GM18951 (cell line): ENCODE results near the gene TMEM178A.

Experiments
- POLR2A ChIP-seq: IDR thresholded peaks from 4 replicates; pipeline ENCODE4 v1.6.1; 2011; ENCODE audit warnings: mild to moderate bottlenecking; ENCODE audit not compliant: insufficient read length, insufficient read depth; ENCODE audit errors: extremely low read depth
- in situ Hi-C: fragments of 300-500 bp; cut with MboI; formaldehyde crosslinking; loops from one replicate; pipeline ENCODE4 v1.12.0; 2022; ENCODE audit warnings: low sequenced_read_pairs, mixed read lengths, inconsistent platforms; ENCODE audit not compliant: unreplicated experiment

Gene TMEM178A

DNA sequence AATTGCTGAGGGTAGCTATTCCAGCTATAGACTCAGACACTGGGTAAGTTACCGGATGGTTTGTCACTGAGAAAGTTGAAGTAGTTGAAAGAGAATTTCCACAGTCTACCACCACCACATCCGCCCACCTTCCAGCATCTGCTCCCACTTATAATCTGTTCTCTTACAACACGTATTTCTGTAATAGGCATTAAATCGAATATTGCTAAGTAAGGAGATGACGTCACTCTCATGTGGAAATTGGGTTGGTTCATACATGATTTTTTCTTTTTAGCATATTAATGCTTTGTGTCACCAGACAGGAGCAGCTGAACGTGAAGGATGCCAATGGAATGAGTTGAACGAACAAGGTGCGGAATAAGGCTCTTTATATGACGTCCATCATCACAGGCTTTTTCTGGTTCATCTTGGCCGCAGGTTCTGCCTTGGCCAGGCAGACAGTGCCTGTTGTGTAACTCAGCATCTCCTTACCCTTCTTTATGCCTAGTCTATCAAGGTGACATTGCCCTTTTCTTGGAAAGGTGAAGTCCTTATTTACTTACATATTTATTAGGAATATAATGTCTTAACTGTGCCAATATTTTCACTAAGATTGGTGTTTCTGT lies 67.5 kb downstream of the TMEM178A start:
- no peak for TF ChIP-seq POLR2A
- in situ Hi-C loops, result no loop called here

DNA sequence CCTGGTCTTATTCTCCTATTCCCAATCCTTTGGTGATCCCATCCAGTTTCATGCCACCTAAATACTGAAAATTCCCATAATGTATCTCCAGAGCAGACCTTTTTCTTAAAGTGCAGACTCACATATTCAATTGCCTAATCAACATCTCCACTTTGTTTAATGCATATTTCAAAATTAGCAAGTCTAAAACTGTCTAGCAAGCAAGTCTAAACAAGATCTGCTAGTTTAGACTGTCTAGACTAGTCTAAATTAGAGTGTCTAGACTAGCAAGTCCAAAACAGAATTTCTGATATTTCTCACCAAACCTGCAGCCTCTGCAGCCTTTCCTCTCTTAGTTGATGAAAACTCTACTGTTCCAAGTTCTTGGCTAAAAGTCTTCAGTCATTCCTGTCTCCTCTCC lies 68.7 kb downstream of the TMEM178A start:
- in situ Hi-C loops, result no loop called here

DNA sequence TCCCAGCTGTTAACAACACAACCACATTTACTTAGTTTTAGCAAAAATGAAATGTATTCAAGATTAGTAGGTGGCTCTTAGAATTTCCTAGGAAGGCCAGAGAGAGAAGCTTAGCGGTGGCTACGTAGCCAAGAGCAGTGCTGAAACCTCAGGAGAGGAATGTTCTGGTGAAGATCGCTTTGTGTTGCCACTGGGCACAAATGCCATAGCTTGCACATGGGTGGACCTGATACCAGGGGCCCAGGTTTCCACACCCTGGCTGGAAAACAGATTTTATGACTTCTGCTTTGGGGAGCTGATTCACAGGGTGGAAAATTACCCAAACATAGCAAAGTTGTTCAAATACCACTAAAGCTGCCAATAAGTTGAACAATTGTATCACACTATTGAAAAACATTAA lies 69.9 kb downstream of the TMEM178A start:
- in situ Hi-C loops, result no loop called here
- TF ChIP-seq POLR2A, result no peak

More for the DNA sequence above, 68.7 kb downstream of the TMEM178A start:
- no peak for TF ChIP-seq POLR2A

DNA sequence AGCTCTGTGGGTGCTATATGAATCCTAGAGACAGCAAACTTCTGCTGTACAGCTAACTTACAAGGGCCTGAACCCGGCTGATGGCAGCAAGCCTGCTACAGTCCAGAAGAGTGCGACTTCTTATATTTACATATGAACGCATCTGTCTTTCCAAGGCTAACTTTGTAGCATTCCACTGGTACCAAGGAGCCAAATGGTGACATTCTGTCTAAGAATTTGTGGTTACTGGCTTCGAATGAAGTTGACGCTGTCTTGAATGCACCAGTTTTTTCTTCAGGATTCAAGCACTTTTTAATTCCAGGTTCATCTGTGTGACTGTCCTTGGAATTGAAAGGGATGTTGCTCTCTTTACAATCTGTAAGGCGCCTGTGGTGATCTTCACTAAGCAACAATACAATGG lies 70.9 kb downstream of the TMEM178A start:
- no peak for TF ChIP-seq POLR2A
- in situ Hi-C loops, result no loop called here

DNA sequence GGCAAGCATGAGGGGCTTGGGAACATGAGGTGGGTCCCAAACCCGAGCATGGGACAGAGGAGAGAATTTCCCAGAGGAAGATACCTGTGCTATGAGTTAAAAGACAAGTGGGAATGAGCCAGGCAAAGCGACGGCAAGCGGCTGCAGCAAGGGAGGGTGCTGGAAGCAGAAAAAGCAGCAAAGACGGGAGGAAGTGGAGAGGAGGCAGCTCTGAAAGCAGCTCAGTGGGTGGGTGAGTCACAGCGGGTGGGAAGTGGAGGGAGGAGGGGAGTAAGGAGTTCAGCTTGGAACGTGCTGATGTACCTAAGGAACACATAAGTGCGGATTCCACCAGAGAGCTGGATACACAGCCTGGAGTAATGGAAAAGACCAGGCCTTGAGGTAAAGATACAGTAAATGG lies 71.9 kb downstream of the TMEM178A start:
- no peak for TF ChIP-seq POLR2A
- in situ Hi-C loops, result no loop called here

DNA sequence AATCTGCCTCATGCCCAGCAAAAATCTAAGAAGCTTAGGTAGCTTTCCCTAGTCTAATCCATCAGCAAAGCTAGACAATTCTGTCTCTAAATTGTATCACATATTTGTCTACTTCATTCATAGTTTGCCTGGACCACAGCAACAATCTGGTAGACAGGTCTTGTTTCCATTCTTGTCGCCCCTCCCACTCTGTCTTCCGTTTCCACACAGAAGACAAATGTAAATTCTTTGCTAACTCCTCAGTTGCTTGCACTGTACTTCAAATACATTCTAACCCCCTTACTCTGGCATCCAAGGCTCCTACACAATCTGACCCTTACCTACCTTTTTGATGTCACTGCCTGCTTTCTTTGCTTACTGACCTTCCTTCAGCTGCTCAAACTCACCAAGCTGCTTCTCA lies 73.2 kb downstream of the TMEM178A start:
- TF ChIP-seq POLR2A, result no peak
- in situ Hi-C loops, result no loop called here

DNA sequence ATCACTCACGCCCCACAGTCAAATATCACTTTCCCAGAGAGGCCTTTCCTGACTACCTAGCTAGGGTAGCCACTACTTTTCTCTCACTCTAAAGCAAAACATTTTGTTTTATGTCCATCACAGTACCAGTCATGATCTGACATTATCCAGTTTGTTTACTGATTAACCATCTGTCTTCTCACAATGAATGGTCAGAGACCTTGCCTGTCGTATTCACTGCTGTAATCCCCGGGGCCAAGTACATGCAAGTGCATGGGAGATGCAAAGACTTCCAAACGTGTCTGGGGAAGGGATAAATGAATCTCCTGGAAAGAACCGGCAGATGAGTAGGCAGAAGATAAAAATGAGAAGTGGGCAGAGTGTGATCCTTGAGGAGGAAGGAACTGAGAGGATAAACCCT lies 73.7 kb downstream of the TMEM178A start:
- in situ Hi-C loops, result no loop called here
- TF ChIP-seq POLR2A, result no peak

DNA sequence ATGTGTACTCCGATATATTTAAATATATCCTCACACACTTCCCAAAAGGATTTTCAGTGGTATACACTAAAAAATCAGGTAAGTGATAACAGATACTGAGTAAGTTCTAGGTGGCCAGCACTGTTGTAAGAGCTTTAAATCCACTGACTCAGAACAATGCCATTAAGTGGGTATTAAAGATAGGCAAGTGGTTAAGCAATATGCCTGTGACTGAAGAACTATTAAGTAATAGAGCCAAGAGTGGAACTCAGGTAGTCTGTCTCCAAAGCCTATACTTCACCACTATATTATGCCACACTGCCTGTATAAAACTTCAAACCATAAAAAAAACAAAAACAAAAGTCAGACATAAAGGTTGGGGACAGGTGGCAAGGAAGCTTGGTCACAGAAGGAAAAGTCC lies 76.2 kb downstream of the TMEM178A start:
- TF ChIP-seq POLR2A, result no peak
- in situ Hi-C loops, result no loop called here

DNA sequence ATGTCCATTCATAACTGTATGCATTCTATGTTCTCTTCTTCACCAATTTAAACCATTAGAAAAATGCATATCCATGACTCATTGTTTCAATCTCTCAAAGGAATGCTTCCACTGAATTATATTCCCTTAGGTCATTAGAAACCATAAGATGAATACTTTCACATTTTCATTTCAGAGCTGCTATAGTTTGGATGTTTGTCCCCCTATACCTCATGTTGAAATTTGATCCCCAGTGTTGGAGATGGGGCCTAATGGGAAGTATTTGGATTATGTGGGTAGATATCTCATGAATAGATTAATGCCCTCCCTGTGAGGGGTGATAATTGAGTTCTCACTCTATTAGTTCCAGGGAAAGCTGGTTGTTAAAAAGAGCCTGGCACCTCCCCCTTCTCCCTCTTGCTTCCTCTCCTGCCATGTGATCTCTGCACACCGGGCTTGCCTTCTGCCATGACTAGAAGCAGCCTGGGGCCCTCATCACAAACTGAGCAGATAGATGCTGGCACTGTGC lies 77.6 kb downstream of the TMEM178A start:
- no peak for TF ChIP-seq POLR2A
- in situ Hi-C loops, result no loop called here

DNA sequence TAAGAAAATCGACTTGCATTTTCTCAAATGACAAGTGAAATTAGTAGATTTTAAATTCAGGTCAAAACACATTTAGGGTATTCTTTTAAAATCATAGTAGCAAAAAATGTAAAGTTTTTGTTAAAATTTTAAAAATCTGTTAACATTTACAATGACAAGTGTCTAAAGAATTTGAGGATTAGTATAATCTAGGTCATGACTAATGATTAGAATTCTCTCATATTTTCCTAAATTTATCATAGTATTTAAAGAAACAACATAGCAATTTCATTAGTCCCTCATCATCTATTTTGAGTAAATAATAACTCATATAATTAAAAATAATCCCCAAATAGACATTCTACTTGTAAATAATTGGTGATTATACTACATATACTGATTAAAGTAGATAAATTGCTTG lies 89.7 kb downstream of the TMEM178A start:
- TF ChIP-seq POLR2A, result no peak
- in situ Hi-C loops, result no loop called here

DNA sequence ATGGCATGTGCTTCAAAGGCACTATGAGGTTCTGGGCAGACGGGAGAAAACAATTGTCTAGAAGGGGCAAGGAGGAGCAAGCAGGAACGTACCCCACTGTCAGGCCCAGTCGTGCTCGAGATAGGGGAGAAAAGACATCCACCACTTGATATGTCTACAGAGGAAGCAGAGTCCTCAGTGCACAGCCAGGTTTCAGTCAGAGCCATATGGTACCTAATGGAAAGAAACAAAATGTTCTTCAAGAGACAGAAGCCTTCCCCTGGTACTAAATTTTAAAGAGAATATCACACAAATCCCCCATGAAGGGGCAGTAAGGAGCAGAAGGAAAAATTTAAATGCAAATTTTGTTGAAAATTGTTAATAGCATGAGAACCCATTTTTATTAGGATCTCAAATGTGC lies 91.4 kb downstream of the TMEM178A start:
- in situ Hi-C loops, result no loop called here
- TF ChIP-seq POLR2A, result no peak

DNA sequence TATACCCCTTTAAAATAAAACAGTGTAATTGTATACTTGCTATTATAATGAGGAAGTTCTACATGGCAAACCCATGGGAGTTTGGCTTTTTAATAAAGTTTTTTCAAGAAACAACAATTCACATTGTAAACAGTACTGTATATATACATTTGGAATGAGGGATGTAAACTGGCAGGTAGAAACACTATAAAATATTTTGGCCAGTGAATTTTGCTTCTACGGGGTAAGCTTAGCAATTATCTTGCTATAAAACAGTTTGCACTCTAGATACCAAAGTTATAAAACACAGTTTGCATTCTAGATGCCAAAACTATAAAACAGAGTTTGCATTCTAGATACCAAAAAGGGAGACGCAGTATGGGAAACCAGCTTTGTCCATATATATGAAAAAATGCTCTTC lies 96.7 kb downstream of the TMEM178A start:
- in situ Hi-C loops, result no loop called here
- TF ChIP-seq POLR2A, result no peak
